Measurements from ENCODE around the gene IFNL4. TPM values are rescaled to one million over a fixed set of nuclear protein-coding genes. Genes with fewer than 3 reads are reported as not detected.

IFNL4 gene
- polyA plus RNA-seq, 3 donors: not detected

DNA sequence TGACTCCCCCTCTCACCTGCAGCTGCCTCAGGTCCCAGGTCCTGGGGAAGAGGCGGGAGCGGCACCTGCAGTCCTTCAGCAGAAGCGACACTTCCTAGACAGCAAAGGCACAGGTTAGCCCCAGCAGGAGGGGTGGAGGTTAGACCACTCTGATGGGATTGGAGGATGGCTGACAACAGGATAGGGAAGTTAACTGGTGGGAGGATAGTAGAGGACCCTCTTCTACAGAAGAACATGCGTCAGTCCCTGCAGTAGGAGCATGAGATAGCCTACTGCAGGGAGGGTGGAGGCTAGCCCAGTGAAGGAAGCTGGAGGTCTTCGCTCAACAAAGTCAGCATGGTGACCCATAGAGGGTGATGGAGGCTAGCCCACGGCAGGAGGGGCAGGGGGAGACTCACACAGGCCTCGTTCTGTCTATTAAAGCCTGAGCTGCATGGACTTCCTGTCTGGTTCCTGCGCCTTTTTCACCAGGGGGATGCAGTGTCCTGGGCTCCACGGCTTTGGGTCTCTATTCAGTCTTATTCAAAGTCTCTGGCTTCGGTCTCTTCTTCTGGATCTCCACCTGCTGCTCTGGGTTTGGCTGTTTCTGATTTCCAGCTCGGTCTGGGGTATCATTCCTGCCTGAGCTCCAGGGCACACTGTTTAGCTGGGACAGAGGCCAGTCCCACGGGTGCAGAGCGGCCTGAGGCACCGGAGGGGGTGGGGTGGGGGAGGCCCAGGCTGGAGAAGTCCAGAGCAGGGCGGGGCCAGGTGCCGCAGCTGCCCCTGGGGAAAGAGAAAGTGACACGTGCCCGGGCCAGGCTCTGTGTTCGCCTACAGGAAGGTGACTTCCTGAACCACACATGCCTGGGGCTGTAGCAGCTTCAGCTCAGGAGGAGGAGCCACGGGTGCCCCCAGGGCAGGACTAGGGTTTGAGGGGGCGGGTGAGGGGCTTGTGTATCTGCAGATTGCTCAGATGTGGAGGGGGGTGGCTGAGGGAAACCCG is 11.2 kb downstream of the IFNL4 start:
- H3K9ac ChIP-seq (ENCODE audit: insufficient read depth, low read length, poor library complexity, severe bottlenecking): peak overlapping the region; percentile 15
- no peak overlapping the region for H3K27ac Mint-ChIP-seq
- H3K4me3 ChIP-seq (replicated peaks in 1 of 3; ENCODE audit: low read depth in 2 of 3, low read length in 3 of 3): no peak overlapping the region
- no peaks in the 10 kb centered on the region for H3K36me3 Mint-ChIP-seq
- DNase-seq: no peak
- no peak overlapping the region for H3K27ac ChIP-seq (ENCODE audit: low read depth in 1 of 2, low read length in 2 of 2)
- TF ChIP-seq CTCF (IDR thresholded peaks at IDR 0.05): no peak
- no peaks in the 10 kb centered on the region for H3K9me3 ChIP-seq (replicated peaks in 1 of 2; ENCODE audit: control insufficient read depth in 1 of 2, insufficient read depth in 1 of 2, low read length in 2 of 2)
- no peaks in the 10 kb centered on the region for H3K9me3 Mint-ChIP-seq
- H3K36me3 ChIP-seq (replicated peaks in 1 of 2; ENCODE audit: control insufficient read depth in 1 of 2, insufficient read depth in 2 of 2, low read length in 2 of 2): no peaks in the 10 kb centered on the region
- 24% methylated on average over 19 of the region's 22 CpGs for WGBS (ENCODE audit: insufficient coverage)
- no peaks in the 10 kb centered on the region for H3K79me2 ChIP-seq (ENCODE audit: insufficient read depth, low read length)
- intact Hi-C loops (cut with micrococcal nuclease): no loop called here
- no peaks in the 10 kb centered on the region for H3K27me3 ChIP-seq (ENCODE audit: control insufficient read depth in 2 of 2, insufficient read depth in 2 of 2, low read length in 2 of 2)
- peaks cover 2 to 7% (median 4%) of the 10 kb centered on the region in 3 donors for H3K27me3 Mint-ChIP-seq (ENCODE audit: low read depth in 3 of 3)
- no peak overlapping the region for H3K4me2 ChIP-seq (replicated peaks; ENCODE audit: extremely low read depth, low read length, poor library complexity, severe bottlenecking)
- H3K4me3 Mint-ChIP-seq: peak overlapping the region; percentile 56 to 64
- H4K20me1 ChIP-seq (ENCODE audit: insufficient read depth, low read length): no peaks in the 10 kb centered on the region
- H3K4me1 Mint-ChIP-seq: peaks cover 5% of the 10 kb centered on the region
- H2AFZ ChIP-seq (ENCODE audit: insufficient read depth, low read depth, low read length, poor library complexity, severe bottlenecking): peak overlapping the region; percentile 41
- no peaks in the 10 kb centered on the region for H3K4me1 ChIP-seq (ENCODE audit: control insufficient read depth in 1 of 2, insufficient read depth in 2 of 2, low read length in 2 of 2)

- intact Hi-C loops (cut with micrococcal nuclease): no loop called here
- no peak overlapping the region for H3K9ac ChIP-seq (ENCODE audit: insufficient read depth, low read length, poor library complexity, severe bottlenecking)
- no peaks in the 10 kb centered on the region for H3K4me1 ChIP-seq (ENCODE audit: control insufficient read depth in 1 of 2, insufficient read depth in 2 of 2, low read length in 2 of 2)
- H3K4me2 ChIP-seq (replicated peaks; ENCODE audit: extremely low read depth, low read length, poor library complexity, severe bottlenecking): no peak overlapping the region
- no peaks in the 10 kb centered on the region for H3K27me3 ChIP-seq (ENCODE audit: control insufficient read depth in 2 of 2, insufficient read depth in 2 of 2, low read length in 2 of 2)
- no peaks in the 10 kb centered on the region for H3K36me3 Mint-ChIP-seq
- TF ChIP-seq CTCF (IDR thresholded peaks at IDR 0.05): no peak
- H4K20me1 ChIP-seq (ENCODE audit: insufficient read depth, low read length): no peaks in the 10 kb centered on the region
- peaks cover 2 to 11% (median 4%) of the 10 kb centered on the region in 3 donors for H3K27me3 Mint-ChIP-seq (ENCODE audit: low read depth in 3 of 3)
- H3K4me3 Mint-ChIP-seq: no peak overlapping the region
- H3K27ac Mint-ChIP-seq: no peak overlapping the region
- H3K27ac ChIP-seq (ENCODE audit: low read depth in 1 of 2, low read length in 2 of 2): no peak overlapping the region
- 94% methylated on average over 5 of the region's 12 CpGs for WGBS (ENCODE audit: insufficient coverage)
- H3K4me3 ChIP-seq (replicated peaks in 1 of 3; ENCODE audit: low read depth in 2 of 3, low read length in 3 of 3): no peak overlapping the region
- no peak for DNase-seq
- no peaks in the 10 kb centered on the region for H3K79me2 ChIP-seq (ENCODE audit: insufficient read depth, low read length)
- H3K4me1 Mint-ChIP-seq: peaks cover 5% of the 10 kb centered on the region
- H2AFZ ChIP-seq (ENCODE audit: insufficient read depth, low read depth, low read length, poor library complexity, severe bottlenecking): no peak overlapping the region
- H3K9me3 ChIP-seq (replicated peaks in 1 of 2; ENCODE audit: control insufficient read depth in 1 of 2, insufficient read depth in 1 of 2, low read length in 2 of 2): no peaks in the 10 kb centered on the region
- no peaks in the 10 kb centered on the region for H3K9me3 Mint-ChIP-seq
- no peaks in the 10 kb centered on the region for H3K36me3 ChIP-seq (replicated peaks in 1 of 2; ENCODE audit: control insufficient read depth in 1 of 2, insufficient read depth in 2 of 2, low read length in 2 of 2)
These were observed 12.1 kb downstream of the IFNL4 start for GRCh38 chr19:39236527-39236926.

Data from CD14-positive monocyte (primary cell).